H9 (cell line): ENCODE measurements around the gene MUC16. TPM values are rescaled to one million over a fixed set of nuclear protein-coding genes. Genes with fewer than 3 reads are reported as not detected.

Source experiments
- DNase-seq: peaks from one replicate; pipeline ENCODE4 v3.0.0-alpha.2; 2017
- H2AFZ ChIP-seq: one replicate; pipeline ENCODE4 v1.6.1; 2013; ENCODE audit warnings: mild to moderate bottlenecking, low read length, control low read depth, moderate library complexity
- H2AK5ac ChIP-seq: 2 replicates; pipeline ENCODE4 v1.6.1; 2013; ENCODE audit warnings: low read length, control low read depth, mixed read lengths; ENCODE audit not compliant: insufficient read length
- H2BK120ac ChIP-seq: one replicate; pipeline ENCODE4 v1.6.1; 2013; ENCODE audit warnings: low read depth, mild to moderate bottlenecking, low read length, control low read depth, inconsistent platforms; ENCODE audit not compliant: poor library complexity, severe bottlenecking
- H2BK12ac ChIP-seq: 2 replicates; pipeline ENCODE4 v1.6.1; 2013; ENCODE audit warnings: low read length, control low read depth, mixed read lengths, low read depth; ENCODE audit not compliant: insufficient read length
- H2BK15ac ChIP-seq: 2 replicates; pipeline ENCODE4 v1.6.1; 2013; ENCODE audit warnings: low read depth, low read length, control low read depth
- H2BK20ac ChIP-seq: one replicate; pipeline ENCODE4 v1.6.1; 2013; ENCODE audit warnings: low read depth, mild to moderate bottlenecking, low read length, control low read depth, inconsistent platforms; ENCODE audit not compliant: poor library complexity, severe bottlenecking
- H2BK5ac ChIP-seq: 2 replicates; pipeline ENCODE4 v1.6.1; 2013; ENCODE audit warnings: low read length, control low read depth, mixed read lengths; ENCODE audit not compliant: insufficient read length
- H3K14ac ChIP-seq: 2 replicates; pipeline ENCODE4 v1.6.1; 2013; ENCODE audit warnings: low read length, control low read depth; ENCODE audit not compliant: insufficient read depth
- H3K18ac ChIP-seq: 2 replicates; pipeline ENCODE4 v1.6.1; 2013; ENCODE audit warnings: low read depth, mild to moderate bottlenecking, mixed read lengths, low read length, control low read depth; ENCODE audit not compliant: insufficient read length
- H3K23ac ChIP-seq: 2 replicates; pipeline ENCODE4 v1.6.1; 2013; ENCODE audit warnings: low read length, control low read depth, mixed read lengths, low read depth; ENCODE audit not compliant: insufficient read length
- H3K23me2 ChIP-seq: 2 replicates; pipeline ENCODE4 v1.6.1; 2013; ENCODE audit warnings: low read depth, mild to moderate bottlenecking, mixed read lengths, low read length, control low read depth; ENCODE audit not compliant: insufficient read length, poor library complexity, severe bottlenecking
- H3K27ac ChIP-seq: 2 replicates; pipeline ENCODE4 v1.5.1; 2013; ENCODE audit warnings: low read length, control low read depth, mixed read lengths, low read depth; ENCODE audit not compliant: insufficient read length
- H3K27me3 ChIP-seq: 2 replicates; pipeline ENCODE4 v1.6.1; 2013; ENCODE audit warnings: low read length, control low read depth, inconsistent platforms; ENCODE audit not compliant: insufficient read depth
- H3K4ac ChIP-seq: 2 replicates; pipeline ENCODE4 v1.6.1; 2013; ENCODE audit warnings: low read depth, mild to moderate bottlenecking, control low read depth, inconsistent platforms, low read length, moderate library complexity
- H3K4me1 ChIP-seq: 2 replicates; pipeline ENCODE4 v1.6.1; 2013; ENCODE audit warnings: low read length, control low read depth, inconsistent platforms; ENCODE audit not compliant: insufficient read depth
- H3K4me2 ChIP-seq: 2 replicates; pipeline ENCODE4 v1.6.1; 2013; ENCODE audit warnings: low read length, control low read depth, mixed read lengths; ENCODE audit not compliant: insufficient read length, insufficient read depth
- H3K56ac ChIP-seq: 2 replicates; pipeline ENCODE4 v1.6.1; 2013; ENCODE audit warnings: low read depth, mild to moderate bottlenecking, mixed read lengths, low read length, control low read depth; ENCODE audit not compliant: insufficient read length
- H3K79me1 ChIP-seq: 2 replicates; pipeline ENCODE4 v1.6.1; 2013; ENCODE audit warnings: low read depth, mild to moderate bottlenecking, moderate library complexity, low read length, control low read depth, inconsistent platforms; ENCODE audit not compliant: insufficient read depth, poor library complexity, severe bottlenecking
- H3K79me2 ChIP-seq: 2 replicates; pipeline ENCODE4 v1.6.1; 2013; ENCODE audit warnings: low read length, control low read depth, inconsistent platforms; ENCODE audit not compliant: insufficient read depth
- H3K9ac ChIP-seq: 2 replicates; pipeline ENCODE4 v1.6.1; 2013; ENCODE audit warnings: low read length, control low read depth, mixed read lengths; ENCODE audit not compliant: insufficient read length; ENCODE audit errors: extremely low read depth
- H3K9me3 ChIP-seq: one replicate; pipeline ENCODE4 v1.6.1; 2013; ENCODE audit warnings: low read depth, low read length, inconsistent platforms; ENCODE audit not compliant: control insufficient read depth
- H3T11ph ChIP-seq: one replicate; pipeline ENCODE4 v1.6.1; 2013; ENCODE audit warnings: mild to moderate bottlenecking, low read length, control low read depth, inconsistent platforms
- H4K20me1 ChIP-seq: one replicate; pipeline ENCODE4 v1.6.1; 2013; ENCODE audit not compliant: control insufficient read depth, insufficient read length, insufficient read depth
- H4K5ac ChIP-seq: 2 replicates; pipeline ENCODE4 v1.6.1; 2013; ENCODE audit warnings: low read depth, mild to moderate bottlenecking, mixed read lengths, low read length, control low read depth; ENCODE audit not compliant: insufficient read length
- H4K8ac ChIP-seq: replicated peaks from 2 replicates; pipeline ENCODE4 v1.6.1; 2013; ENCODE audit warnings: low read length, control low read depth, mixed read lengths, low read depth; ENCODE audit not compliant: insufficient read length
- H4K91ac ChIP-seq: 2 replicates; pipeline ENCODE4 v1.6.1; 2013; ENCODE audit warnings: low read depth, mild to moderate bottlenecking, moderate library complexity, mixed read lengths, low read length, control low read depth; ENCODE audit not compliant: insufficient read length
- H3K27ac Mint-ChIP-seq, 3 experiments: 2 replicates in 2 of 3; 3 replicates in 1 of 3; pipeline ENCODE4 v1.8.0; 2020 to 2021; ENCODE audit warnings: mixed read lengths in 3 of 3, mild to moderate bottlenecking in 1 of 3, moderate library complexity in 1 of 3
- H3K27me3 Mint-ChIP-seq: 2 replicates; pipeline ENCODE4 v1.8.0; 2021; ENCODE audit warnings: low read depth, mild to moderate bottlenecking, moderate library complexity, mixed read lengths
- H3K36me3 Mint-ChIP-seq, 3 experiments: 2 replicates in 2 of 3; 3 replicates in 1 of 3; pipeline ENCODE4 v1.8.0; 2020 to 2021; ENCODE audit warnings: low read depth in 3 of 3, mixed read lengths in 3 of 3; ENCODE audit not compliant: insufficient read depth in 1 of 3
- H3K4me1 Mint-ChIP-seq, 2 experiments: 2 replicates each; pipeline ENCODE4 v1.8.0; 2020; ENCODE audit warnings: mixed read lengths in 2 of 2
- H3K4me3 Mint-ChIP-seq, 2 experiments: 2 replicates in 1 of 2; 3 replicates in 1 of 2; pipeline ENCODE4 v1.8.0; 2020 to 2021; ENCODE audit warnings: mild to moderate bottlenecking in 2 of 2, mixed read lengths in 2 of 2, moderate library complexity in 1 of 2
- H3K9me3 Mint-ChIP-seq, 2 experiments: 2 replicates in 1 of 2; 3 replicates in 1 of 2; pipeline ENCODE4 v1.8.0; 2020; ENCODE audit warnings: mild to moderate bottlenecking in 2 of 2, mixed read lengths in 2 of 2, moderate library complexity in 1 of 2
- WGBS: extraction: QIAGEN DNeasy Blood & Tissue Kit; methylation state at CpG from one replicate; pipeline ENCODE4 v1.1.7; 2013; ENCODE audit warnings: missing lambda C conversion rate, low lambda C conversion rate, mixed read lengths; ENCODE audit not compliant: insufficient read length; ENCODE audit errors: extremely low coverage; 5-methylcytosine and 5-hydroxymethylcytosine counted together
- total RNA-seq: library from RNA; stranded (reverse); gene quantifications from 2 replicates; pipeline ENCODE4 v1.2.1, GENCODE V29; 2021
- TF ChIP-seq, protein P1 (sequence below): fragments of 200-600 bp; sonication (generic); conservative IDR thresholded peaks from 3 replicates; pipeline ENCODE4 v1.8.0; 2021; ENCODE audit warnings: antibody characterized with exemption, mild to moderate bottlenecking

MUC16 gene
- total RNA-seq, 1 experiment from 2014 or later = 0.22 TPM

DNA sequence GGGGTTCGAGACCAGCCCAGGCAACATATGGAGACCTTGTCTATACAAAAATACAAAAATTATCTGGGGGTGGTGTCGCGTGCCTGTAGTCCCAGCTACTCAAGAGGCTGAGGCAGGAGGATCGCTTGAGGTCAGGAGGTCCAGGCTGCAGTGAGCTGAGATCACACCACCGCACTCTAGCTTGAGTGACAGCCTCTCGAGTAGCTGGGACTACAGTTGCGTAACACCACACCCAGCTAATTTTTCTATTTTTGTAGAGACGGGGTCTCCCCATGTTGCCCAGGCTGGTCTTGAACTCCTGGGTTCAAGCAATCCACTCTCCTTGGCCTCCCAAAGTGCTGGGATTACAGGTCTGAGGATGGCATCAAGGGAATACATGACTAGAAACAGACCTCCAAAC, 30.8 kb upstream of the MUC16 start:
- TF ChIP-seq, protein P1, sequence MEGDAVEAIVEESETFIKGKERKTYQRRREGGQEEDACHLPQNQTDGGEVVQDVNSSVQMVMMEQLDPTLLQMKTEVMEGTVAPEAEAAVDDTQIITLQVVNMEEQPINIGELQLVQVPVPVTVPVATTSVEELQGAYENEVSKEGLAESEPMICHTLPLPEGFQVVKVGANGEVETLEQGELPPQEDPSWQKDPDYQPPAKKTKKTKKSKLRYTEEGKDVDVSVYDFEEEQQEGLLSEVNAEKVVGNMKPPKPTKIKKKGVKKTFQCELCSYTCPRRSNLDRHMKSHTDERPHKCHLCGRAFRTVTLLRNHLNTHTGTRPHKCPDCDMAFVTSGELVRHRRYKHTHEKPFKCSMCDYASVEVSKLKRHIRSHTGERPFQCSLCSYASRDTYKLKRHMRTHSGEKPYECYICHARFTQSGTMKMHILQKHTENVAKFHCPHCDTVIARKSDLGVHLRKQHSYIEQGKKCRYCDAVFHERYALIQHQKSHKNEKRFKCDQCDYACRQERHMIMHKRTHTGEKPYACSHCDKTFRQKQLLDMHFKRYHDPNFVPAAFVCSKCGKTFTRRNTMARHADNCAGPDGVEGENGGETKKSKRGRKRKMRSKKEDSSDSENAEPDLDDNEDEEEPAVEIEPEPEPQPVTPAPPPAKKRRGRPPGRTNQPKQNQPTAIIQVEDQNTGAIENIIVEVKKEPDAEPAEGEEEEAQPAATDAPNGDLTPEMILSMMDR = no peak
- Histone ChIP-seq H4K20me1 (no peaks in the 10 kb centered on the region), H2AFZ (no peak overlapping the region), H3K14ac (no peak overlapping the region), H2BK120ac (no peak overlapping the region), H3K56ac (no peak overlapping the region), H3K23ac (no peak overlapping the region), H2BK15ac (no peak overlapping the region), H3K4me2 (no peak overlapping the region), H3K23me2 (no peaks in the 10 kb centered on the region), H4K91ac (no peak overlapping the region), H2BK12ac (no peak overlapping the region), H2BK5ac (no peak overlapping the region), H3K9ac (no peak overlapping the region), H3T11ph (no peak overlapping the region), H4K5ac (no peak overlapping the region), H2BK20ac (no peak overlapping the region), H3K18ac (no peak overlapping the region), H3K9me3 (no peaks in the 10 kb centered on the region), H3K27ac (no peak overlapping the region), H3K79me2 (no peaks in the 10 kb centered on the region), H3K79me1 (no peaks in the 10 kb centered on the region), H3K27me3 (no peaks in the 10 kb centered on the region), H3K4me1 (0 out of 2 replicates have a peak, but pooled peaks cover under 1% of the 10 kb centered on the region), H2AK5ac (no peak overlapping the region), H3K4ac (no peak overlapping the region), H4K8ac (no peak overlapping the region)
- Mint-ChIP-seq H3K27ac (no peak overlapping the region), H3K27me3 (peaks cover 1% of the 10 kb centered on the region; the same call in 1 of the 2 replicates), H3K4me3 (no peak overlapping the region), H3K36me3 (no peaks in the 10 kb centered on the region), H3K9me3 (no peaks in the 10 kb centered on the region), H3K4me1 (peaks cover 19 to 22% of the 10 kb centered on the region in 2 experiments)
- no CpG with 5 or more reads among the region's 8 CpGs for WGBS
- DNase-seq = no peak
